Vagina (tissue), 2 donors: ENCODE measurements around the gene SEZ6L.

Experiments used
- POLR2A ChIP-seq, 2 donors: fragments of 450-650 bp; IDR thresholded peaks; one replicate each; pipeline ENCODE4 v1.6.1; 2017; ENCODE audit warnings: antibody characterized with exemption in 2 of 2, mild to moderate bottlenecking in 2 of 2, moderate library complexity in 2 of 2
- POLR2AphosphoS5 ChIP-seq, 2 donors: sonication (generic); formaldehyde crosslinking; IDR thresholded peaks; one replicate each; pipeline ENCODE4 v1.9.0; 2017; ENCODE audit warnings: antibody characterized with exemption in 2 of 2, mild to moderate bottlenecking in 2 of 2, low read depth in 1 of 2; ENCODE audit not compliant: insufficient read depth in 1 of 2
- TF ChIP-seq, protein P1 (sequence below), 3 experiments: fragments of 450-650 bp in 2 of 3; fragments of 200-600 bp in 1 of 3; sonication (generic) in 1 of 3; IDR thresholded peaks; one replicate each; pipeline ENCODE4 v1.5.1; 2017 to 2019; ENCODE audit warnings: antibody characterized with exemption in 3 of 3, mild to moderate bottlenecking in 2 of 3, moderate library complexity in 2 of 3

DNA sequence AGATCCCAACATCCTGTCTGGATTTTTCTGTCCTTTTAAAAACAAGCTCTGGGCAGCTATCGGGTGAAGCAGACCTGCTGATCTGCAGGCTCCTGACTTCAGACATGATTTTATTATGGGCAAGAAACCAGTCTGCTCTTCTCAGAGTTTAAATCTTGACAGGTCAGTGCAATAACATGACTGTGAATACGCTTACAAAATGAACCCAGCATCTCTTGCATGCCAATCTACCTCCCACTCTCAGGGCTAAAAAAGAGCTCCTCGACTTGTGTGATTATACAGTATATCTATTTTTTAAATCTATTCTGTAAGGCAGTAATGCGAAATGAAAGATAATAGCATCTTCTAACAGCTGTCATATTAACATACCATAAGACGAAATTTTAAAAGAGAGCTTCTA, 241.1 kb downstream of the SEZ6L start:
- TF ChIP-seq, protein P1, sequence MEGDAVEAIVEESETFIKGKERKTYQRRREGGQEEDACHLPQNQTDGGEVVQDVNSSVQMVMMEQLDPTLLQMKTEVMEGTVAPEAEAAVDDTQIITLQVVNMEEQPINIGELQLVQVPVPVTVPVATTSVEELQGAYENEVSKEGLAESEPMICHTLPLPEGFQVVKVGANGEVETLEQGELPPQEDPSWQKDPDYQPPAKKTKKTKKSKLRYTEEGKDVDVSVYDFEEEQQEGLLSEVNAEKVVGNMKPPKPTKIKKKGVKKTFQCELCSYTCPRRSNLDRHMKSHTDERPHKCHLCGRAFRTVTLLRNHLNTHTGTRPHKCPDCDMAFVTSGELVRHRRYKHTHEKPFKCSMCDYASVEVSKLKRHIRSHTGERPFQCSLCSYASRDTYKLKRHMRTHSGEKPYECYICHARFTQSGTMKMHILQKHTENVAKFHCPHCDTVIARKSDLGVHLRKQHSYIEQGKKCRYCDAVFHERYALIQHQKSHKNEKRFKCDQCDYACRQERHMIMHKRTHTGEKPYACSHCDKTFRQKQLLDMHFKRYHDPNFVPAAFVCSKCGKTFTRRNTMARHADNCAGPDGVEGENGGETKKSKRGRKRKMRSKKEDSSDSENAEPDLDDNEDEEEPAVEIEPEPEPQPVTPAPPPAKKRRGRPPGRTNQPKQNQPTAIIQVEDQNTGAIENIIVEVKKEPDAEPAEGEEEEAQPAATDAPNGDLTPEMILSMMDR (IDR thresholded peaks at IDR 0.05) = no peak
- no peak for TF ChIP-seq POLR2AphosphoS5 (IDR thresholded peaks at IDR 0.05; ENCODE audit: insufficient read depth in 1 of 2, low read depth in 1 of 2)
- TF ChIP-seq POLR2A (IDR thresholded peaks at IDR 0.05) = no peak
